ENCODE measurements around the gene GPR39.

DNA sequence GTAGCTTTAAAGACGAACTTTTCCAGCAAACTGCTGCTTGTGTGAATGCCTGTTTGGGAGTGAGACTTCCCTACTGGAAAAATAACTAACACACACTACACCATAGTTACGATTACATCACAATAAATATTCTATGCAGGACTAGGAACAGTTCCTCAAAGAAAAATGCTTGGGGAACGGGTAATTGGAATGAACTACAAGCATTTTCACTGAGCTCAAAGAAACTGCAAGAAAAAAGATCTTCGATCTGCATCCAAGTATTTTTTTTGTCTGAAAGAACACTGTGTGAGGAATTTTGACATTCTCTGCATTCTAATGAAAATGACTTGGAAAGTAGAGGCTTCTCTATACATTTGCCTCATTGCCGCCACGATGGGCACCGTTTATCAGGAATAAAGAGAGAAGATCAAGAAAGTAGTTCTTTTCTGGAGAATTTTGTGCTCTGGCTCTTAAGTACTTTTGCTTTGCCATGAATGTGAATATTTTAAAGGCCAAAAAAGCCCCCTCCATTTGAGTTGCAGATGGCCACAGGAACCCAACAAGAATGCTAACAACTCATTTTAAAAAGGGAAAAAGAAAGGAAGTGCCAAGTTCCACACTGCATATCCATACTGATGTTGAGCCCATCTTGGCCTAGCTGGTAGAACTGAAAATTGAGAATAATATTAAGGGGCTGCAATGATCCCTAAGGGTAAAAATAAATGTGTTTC is 239.8 kb downstream of the GPR39 start:
- TF ChIP-seq, protein P1, sequence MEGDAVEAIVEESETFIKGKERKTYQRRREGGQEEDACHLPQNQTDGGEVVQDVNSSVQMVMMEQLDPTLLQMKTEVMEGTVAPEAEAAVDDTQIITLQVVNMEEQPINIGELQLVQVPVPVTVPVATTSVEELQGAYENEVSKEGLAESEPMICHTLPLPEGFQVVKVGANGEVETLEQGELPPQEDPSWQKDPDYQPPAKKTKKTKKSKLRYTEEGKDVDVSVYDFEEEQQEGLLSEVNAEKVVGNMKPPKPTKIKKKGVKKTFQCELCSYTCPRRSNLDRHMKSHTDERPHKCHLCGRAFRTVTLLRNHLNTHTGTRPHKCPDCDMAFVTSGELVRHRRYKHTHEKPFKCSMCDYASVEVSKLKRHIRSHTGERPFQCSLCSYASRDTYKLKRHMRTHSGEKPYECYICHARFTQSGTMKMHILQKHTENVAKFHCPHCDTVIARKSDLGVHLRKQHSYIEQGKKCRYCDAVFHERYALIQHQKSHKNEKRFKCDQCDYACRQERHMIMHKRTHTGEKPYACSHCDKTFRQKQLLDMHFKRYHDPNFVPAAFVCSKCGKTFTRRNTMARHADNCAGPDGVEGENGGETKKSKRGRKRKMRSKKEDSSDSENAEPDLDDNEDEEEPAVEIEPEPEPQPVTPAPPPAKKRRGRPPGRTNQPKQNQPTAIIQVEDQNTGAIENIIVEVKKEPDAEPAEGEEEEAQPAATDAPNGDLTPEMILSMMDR (IDR thresholded peaks at IDR 0.05; ENCODE audit: low read length) = no peak
- TF ChIP-seq EZH2phosphoT487 (IDR thresholded peaks at IDR 0.05; ENCODE audit: low read length) = no peak
